Suprapubic skin (tissue), 4 donors: Measurements from ENCODE around the gene TRIM61. TPM values are rescaled to one million over a fixed set of nuclear protein-coding genes. Genes with fewer than 3 reads are reported as not detected.
"Not testable (repeated sequence)": the region's sequence is repeated elsewhere in the genome, so short reads cannot be mapped to it uniquely, and the experiment has no call there.

Experiments
- DNase-seq, 2 donors: peaks; one replicate each; pipeline ENCODE4 v3.0.0-alpha.2; 2019; ENCODE audit warnings: low spot score in 2 of 2
- H3K27ac ChIP-seq: fragments of 200-600 bp; sonication (generic); one replicate; pipeline ENCODE4 v1.5.1; 2019
- H3K27me3 ChIP-seq: fragments of 200-600 bp; sonication (generic); one replicate; pipeline ENCODE4 v1.5.1; 2019
- H3K36me3 ChIP-seq: fragments of 200-600 bp; sonication (generic); one replicate; pipeline ENCODE4 v1.5.1; 2019
- H3K4me1 ChIP-seq: fragments of 200-600 bp; sonication (generic); one replicate; pipeline ENCODE4 v1.5.1; 2019
- H3K4me3 ChIP-seq: fragments of 200-600 bp; sonication (generic); one replicate; pipeline ENCODE4 v1.5.1; 2019; ENCODE audit warnings: mild to moderate bottlenecking
- H3K9me3 ChIP-seq: fragments of 200-600 bp; sonication (generic); one replicate; pipeline ENCODE4 v1.5.1; 2019
- EP300 ChIP-seq: sonication (generic); formaldehyde crosslinking; IDR thresholded peaks from one replicate; pipeline ENCODE4 v1.6.1; 2017; ENCODE audit warnings: antibody characterized with exemption
- POLR2A ChIP-seq, 2 donors: fragments of 450-650 bp; IDR thresholded peaks; one replicate each; pipeline ENCODE4 v1.6.1; 2017; ENCODE audit warnings: antibody characterized with exemption in 2 of 2, mild to moderate bottlenecking in 2 of 2, moderate library complexity in 2 of 2
- POLR2AphosphoS5 ChIP-seq, 3 donors: sonication (generic); formaldehyde crosslinking; IDR thresholded peaks; one replicate each; pipeline ENCODE4 v1.6.1; 2017; ENCODE audit warnings: antibody characterized with exemption in 3 of 3
- WGBS: methylation state at CpG from one replicate; pipeline ENCODE4 v1.1.5; 2018; 5-methylcytosine and 5-hydroxymethylcytosine counted together
- total RNA-seq, 4 donors: library from RNA; depleted of rRNA; stranded (reverse); fragments of >200 nt; gene quantifications; one replicate each; pipeline ENCODE4 v1.1.0, GENCODE V29; 2016
- TF ChIP-seq, protein P1 (sequence below), 2 donors: fragments of 200-600 bp in 1 of 2; fragments of 450-650 bp in 1 of 2; sonication (generic) in 1 of 2; IDR thresholded peaks; one replicate each; pipeline ENCODE4 v1.5.1; 2016 to 2019; ENCODE audit warnings: antibody characterized with exemption in 2 of 2, mild to moderate bottlenecking in 1 of 2, moderate library complexity in 1 of 2

The TRIM61 gene
- total RNA-seq, 4 donors from 2014 or later: not detected

DNA sequence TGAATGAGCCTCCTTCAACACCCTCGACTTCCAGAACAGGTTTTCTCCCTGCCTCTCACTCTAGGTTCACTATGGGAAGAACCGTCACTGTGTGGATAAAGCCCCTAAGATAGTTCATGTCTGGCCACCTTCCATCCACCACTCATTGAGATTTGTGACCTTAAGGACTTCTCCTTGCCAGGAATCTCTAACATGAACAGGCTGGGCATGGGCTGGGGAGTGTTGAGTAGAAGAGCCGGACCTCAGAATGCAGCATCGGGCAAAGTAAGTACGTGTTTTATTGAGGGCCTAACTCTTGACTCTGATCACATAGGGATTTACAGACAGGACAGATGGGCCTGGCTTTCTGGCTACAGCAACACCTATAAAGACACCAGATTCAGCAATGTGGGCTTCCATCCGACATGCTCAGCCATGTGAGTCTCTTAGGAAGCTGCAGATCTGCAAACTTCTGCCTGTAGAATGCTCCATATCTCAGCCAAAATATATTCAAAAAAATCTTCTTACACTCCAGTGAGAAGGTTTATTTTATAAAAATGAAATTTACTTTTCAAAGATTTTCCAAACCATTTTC is 28.0 kb upstream of the TRIM61 start:
- H3K27ac ChIP-seq: no peak overlapping the region
- no peaks in the 10 kb centered on the region for H3K27me3 ChIP-seq
- no peak for DNase-seq
- H3K4me1 ChIP-seq: no peaks in the 10 kb centered on the region
- H3K4me3 ChIP-seq: no peak overlapping the region
- H3K9me3 ChIP-seq: no peaks in the 10 kb centered on the region
- H3K36me3 ChIP-seq: no peaks in the 10 kb centered on the region
- 69% methylated on average over 6 of the region's 6 CpGs for WGBS
- TF ChIP-seq, protein P1, sequence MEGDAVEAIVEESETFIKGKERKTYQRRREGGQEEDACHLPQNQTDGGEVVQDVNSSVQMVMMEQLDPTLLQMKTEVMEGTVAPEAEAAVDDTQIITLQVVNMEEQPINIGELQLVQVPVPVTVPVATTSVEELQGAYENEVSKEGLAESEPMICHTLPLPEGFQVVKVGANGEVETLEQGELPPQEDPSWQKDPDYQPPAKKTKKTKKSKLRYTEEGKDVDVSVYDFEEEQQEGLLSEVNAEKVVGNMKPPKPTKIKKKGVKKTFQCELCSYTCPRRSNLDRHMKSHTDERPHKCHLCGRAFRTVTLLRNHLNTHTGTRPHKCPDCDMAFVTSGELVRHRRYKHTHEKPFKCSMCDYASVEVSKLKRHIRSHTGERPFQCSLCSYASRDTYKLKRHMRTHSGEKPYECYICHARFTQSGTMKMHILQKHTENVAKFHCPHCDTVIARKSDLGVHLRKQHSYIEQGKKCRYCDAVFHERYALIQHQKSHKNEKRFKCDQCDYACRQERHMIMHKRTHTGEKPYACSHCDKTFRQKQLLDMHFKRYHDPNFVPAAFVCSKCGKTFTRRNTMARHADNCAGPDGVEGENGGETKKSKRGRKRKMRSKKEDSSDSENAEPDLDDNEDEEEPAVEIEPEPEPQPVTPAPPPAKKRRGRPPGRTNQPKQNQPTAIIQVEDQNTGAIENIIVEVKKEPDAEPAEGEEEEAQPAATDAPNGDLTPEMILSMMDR (IDR thresholded peaks at IDR 0.05): no peak
- TF ChIP-seq POLR2A (IDR thresholded peaks at IDR 0.05) (no peak), POLR2AphosphoS5 (IDR thresholded peaks at IDR 0.05) (no peak), EP300 (no peak)

GRCh38 chr4:165001957-165002356 is 24.5 kb upstream of the TRIM61 start:
- not testable (repeated sequence) for H3K27me3 ChIP-seq, H3K4me3 ChIP-seq, H3K9me3 ChIP-seq, H3K4me1 ChIP-seq, H3K27ac ChIP-seq, DNase-seq, H3K36me3 ChIP-seq
- no CpG with 5 or more reads among the region's 4 CpGs for WGBS

DNA sequence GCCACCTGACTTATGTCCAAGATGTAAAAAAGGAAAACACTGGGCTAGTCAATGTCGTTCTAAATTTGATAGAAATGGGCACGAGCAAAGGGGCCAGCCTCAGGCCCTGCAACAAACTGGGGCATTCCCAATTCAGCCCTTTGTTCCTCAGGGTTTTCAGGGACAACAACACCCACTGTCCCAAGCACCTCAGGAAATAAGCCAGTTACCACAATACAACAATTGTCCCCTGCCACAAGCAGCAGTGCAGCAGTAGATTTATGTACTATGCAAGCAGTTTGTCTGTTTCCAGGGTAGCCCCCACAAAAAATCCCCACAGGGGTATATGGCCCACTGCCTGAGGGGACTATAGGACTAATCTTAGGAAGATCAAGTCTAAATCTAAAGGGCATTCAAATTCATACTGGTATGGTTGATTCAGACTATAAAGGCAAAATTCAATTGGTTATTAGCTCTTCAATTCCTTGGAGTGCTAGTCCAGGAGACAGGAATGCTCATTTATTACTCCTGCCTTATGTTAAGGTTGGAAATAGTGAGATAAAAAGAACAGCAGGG is 21.1 kb upstream of the TRIM61 start:
- WGBS: 65% methylated on average over 2 of the region's 2 CpGs
- H3K36me3 ChIP-seq, H3K4me1 ChIP-seq, H3K9me3 ChIP-seq, H3K27ac ChIP-seq, H3K27me3 ChIP-seq, DNase-seq, H3K4me3 ChIP-seq: not testable (repeated sequence)

- Histone ChIP-seq H3K27ac (no peak overlapping the region), H3K9me3 (no peaks in the 10 kb centered on the region), H3K36me3 (no peaks in the 10 kb centered on the region), H3K4me1 (no peaks in the 10 kb centered on the region), H3K4me3 (no peak overlapping the region), H3K27me3 (no peaks in the 10 kb centered on the region)
- TF ChIP-seq POLR2AphosphoS5 (IDR thresholded peaks at IDR 0.05) (no peak), EP300 (no peak), POLR2A (IDR thresholded peaks at IDR 0.05) (no peak)
- TF ChIP-seq, protein P1 (IDR thresholded peaks at IDR 0.05): no peak
- 55% methylated on average over 6 of the region's 6 CpGs for WGBS
- no peak for DNase-seq
Observed at GRCh38 chr4:164997941-164998340, 20.5 kb upstream of the TRIM61 start.

DNA sequence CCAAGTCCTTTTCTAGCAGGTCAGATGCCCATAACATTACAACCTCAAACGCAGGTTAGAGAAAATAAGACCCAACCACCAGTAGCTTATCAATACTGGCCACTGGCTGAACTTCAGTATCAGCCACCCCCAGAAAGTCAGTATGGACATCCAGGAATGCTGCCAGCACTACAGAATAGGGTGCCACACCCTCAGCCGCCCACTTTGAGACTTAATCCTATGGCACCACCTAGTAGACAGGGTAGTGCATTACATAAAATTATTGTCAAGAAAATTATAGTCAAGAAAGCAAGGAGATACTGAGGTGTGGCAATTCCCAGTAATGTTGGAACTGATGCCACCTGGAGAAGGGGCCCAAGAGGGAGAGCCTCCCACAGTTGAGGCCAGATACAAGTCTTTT is 19.9 kb upstream of the TRIM61 start:
- H3K9me3 ChIP-seq: no peaks in the 10 kb centered on the region
- 85% methylated on average over 2 of the region's 2 CpGs for WGBS
- no peak for DNase-seq

DNA sequence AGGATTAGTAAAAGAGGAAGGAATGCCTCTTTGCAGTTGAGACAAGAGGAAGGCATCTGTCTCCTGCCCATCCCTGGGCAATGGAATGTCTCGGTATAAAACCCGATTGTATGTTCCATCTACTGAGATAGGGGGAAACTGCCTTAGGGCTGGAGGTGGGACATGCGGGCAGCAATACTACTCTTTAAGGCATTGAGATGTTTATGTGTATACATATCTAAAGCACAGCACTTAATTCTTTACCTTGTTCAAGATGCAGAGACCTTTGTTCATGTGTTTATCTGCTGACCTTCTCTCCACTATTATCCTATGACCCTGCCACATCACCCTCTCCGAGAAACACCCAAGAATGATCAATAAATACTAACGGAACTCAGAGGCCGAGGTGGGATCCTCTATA is 18.7 kb upstream of the TRIM61 start:
- not testable (repeated sequence) for H3K27me3 ChIP-seq, H3K9me3 ChIP-seq, DNase-seq, H3K27ac ChIP-seq, H3K4me1 ChIP-seq, H3K36me3 ChIP-seq, H3K4me3 ChIP-seq
- 87% methylated on average over 6 of the region's 6 CpGs for WGBS

More for the DNA sequence above, 19.9 kb upstream of the TRIM61 start:
- TF ChIP-seq, protein P1 (IDR thresholded peaks at IDR 0.05): no peak
- TF ChIP-seq EP300 (no peak), POLR2AphosphoS5 (IDR thresholded peaks at IDR 0.05) (no peak), POLR2A (IDR thresholded peaks at IDR 0.05) (no peak)
- H3K36me3 ChIP-seq: no peaks in the 10 kb centered on the region
- H3K4me3 ChIP-seq: no peak overlapping the region
- no peaks in the 10 kb centered on the region for H3K4me1 ChIP-seq
- no peak overlapping the region for H3K27ac ChIP-seq
- H3K27me3 ChIP-seq: no peaks in the 10 kb centered on the region

- not testable (repeated sequence) for DNase-seq, H3K9me3 ChIP-seq, H3K27ac ChIP-seq, H3K4me3 ChIP-seq, H3K27me3 ChIP-seq, H3K36me3 ChIP-seq, H3K4me1 ChIP-seq
- whole genome bisulfite sequencing: 87% methylated on average over 9 of the region's 10 CpGs
Observed at GRCh38 chr4:164990786-164991185, 13.3 kb upstream of the TRIM61 start.
